Activated effector memory CD4-positive, alpha-beta T cell treated with anti-CD3 and anti-CD28 coated beads, Interleukin-2, amount 50 U/mL, for 16 hours (primary cell): ENCODE data around the gene CERK.
"Not testable (repeated sequence)": the region's sequence is repeated elsewhere in the genome, so short reads cannot be mapped to it uniquely, and the experiment has no call there.

Experiments used
- DNase-seq: peaks from one replicate; pipeline ENCODE4 v3.0.0-alpha.2; 2020

CERK gene

GRCh38 chr22:46748908-46749675 is 11.0 kb upstream of the CERK start:
- DNase-seq: peak; percentile 85

GRCh38 chr22:46748206-46748907 is 10.3 kb upstream of the CERK start:
- no peak for DNase-seq

GRCh38 chr22:46747646-46748045 is 9.6 kb upstream of the CERK start:
- no peak for DNase-seq

- DNase-seq: no peak
These were observed 8.6 kb upstream of the CERK start for GRCh38 chr22:46746620-46747019.

DNA sequence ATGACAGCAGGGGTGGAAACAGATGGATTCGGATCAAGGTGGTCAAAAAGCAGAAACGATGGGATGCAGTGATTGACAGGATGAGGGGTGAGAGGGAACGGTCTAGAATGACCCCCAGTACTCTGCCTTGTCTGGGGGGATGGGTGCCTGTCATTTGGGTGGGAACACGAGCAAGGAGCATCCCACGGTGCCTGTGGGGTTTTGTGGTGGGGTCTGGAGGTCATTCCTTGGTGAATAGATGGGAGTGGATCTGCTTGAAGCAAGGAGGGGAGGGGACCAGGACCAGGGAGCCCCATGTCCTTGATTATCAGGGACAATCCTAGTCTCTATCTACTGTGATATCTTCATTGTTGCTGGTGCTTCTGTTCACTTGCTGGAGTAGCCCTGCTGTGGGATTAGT is 8.1 kb upstream of the CERK start:
- DNase-seq: no peak

DNA sequence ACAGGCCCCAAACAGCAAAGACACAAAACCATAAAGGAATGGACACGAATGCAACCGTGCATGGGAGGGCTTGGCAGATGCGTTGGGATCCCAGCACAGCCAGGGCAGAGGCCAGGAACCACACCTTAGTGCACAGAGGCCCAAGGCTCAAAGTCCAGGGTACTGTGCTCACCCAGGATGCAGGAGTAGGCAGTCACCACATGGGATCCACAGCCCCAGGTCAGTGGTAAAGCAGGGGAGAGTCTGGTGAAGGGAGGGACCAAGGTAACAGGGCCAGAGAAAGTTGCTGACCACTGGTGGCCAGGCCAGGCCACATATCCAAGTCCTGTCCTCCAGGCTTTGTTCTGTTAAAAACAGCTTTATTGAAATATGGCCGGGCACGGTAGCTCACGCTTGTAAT is 6.5 kb upstream of the CERK start:
- no peak for DNase-seq

DNA sequence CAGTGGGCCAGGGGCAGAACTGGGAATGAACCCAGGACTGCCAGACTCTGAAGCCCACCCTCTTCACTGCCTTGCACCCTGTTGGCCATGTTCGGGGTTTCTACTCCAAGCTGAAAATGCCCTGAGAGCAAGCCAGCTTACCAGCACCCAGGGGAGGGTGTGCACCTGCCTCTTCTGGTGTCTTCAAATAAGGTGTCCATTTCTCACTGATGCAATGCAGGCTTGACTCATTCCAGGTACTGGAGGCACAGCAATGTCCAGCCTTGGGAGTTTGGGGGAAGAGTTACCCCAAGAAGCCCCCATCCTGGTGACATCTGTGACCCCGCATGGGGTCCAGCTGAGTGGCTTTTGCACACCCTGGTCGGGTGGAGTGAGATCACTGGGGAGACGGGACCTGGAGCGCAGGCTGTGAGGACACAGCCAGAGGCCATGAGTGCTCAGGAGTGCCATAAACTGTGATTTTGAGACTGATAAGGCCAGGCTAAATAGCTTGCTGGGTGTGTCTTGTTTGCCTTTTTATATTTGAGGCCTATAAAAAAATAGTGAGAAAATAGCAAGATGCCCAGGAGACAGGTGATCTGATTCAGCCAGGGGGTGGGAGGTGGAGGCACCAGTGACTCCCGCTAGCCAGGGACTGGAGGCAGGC is 4.6 kb upstream of the CERK start:
- DNase-seq: no peak

DNA sequence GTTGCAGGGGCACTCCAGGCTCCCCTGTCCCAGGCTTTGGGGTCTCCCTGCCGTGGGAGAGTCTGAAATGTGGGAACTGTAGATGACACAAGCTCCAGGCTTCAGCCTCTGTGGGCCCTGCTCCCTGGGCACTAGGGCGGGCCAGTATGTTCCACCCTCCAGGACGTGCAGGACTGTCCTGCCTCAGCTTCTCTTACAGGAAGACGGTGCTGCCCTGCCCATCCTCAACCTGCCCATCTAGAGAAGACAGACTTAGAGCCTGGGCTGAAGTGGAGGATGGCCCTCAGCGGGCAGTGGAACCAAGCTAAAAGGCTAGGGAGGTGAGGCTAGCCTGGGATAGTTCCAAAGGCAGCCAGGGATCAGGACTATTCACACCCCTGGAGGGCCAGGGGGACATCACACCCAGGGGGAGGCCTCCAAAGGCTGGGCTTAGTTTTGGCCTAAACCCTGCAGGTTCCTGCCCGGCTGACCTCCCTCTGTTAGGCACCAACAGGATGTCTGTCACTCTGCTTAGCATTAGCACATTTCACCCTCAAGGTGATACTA is 4.0 kb upstream of the CERK start:
- no peak for DNase-seq

- no peak for DNase-seq
These were observed 3.1 kb upstream of the CERK start for GRCh38 chr22:46740910-46741780.

DNA sequence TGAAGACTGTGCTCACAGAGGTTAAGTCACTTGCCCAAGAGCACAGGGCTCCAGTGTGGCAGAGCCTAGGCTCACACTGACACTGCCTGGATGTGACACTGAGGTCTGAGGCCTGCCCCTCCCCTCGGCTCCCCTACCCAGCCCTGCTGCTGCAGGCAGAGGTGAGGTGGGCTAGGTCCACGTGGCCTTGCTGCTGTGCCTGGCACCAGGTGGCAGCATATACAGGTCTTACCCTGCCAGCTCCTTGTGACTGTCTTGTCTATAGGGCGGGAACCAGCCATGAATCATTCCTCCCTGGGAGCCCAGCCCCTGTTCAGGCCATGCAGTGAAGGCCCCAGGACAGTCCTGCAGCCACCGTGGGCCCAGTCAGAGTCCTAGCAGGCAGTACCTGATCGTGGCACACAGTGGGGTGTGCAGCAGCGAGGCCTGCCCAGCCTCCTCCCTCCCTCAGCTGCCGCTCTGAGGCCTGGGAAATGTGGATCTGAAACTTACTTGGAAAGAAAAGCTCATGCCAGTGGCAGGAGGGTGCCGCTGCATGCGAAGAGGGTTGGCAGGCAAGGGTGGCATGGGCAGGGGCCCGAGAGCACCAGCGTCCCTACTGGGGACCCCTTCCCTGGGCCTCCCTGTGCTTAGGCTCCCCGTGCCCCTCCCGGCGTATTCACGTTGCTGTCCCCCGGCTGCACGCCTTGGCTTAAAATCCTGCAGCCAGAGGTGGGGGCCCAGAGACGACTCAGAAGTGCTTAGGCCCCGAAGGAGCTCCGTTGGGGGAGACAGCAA is 1.2 kb upstream of the CERK start:
- DNase-seq: no peak

DNA sequence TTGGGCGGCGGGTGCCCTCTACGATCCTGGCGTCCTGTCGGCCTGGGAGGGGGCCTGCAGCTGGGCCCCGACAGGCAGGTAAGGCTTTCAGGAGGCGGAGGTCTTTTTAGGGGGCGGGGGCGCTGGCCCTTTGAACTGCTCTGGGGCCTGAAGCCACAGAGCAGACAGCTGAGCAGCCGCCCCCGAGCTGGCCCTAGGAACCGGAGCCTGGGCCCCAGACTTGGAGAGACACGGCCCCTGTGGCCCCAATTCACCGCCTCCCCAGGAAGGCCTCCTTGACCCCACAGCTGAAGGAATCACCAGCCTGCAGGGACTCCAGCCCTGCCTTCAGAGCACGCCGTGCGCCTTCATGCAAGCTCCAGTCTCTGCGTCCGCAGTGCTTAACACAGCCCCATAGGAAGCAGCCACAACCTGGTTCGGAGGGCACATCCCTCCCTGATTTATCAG is 618 bp upstream of the CERK start:
- DNase-seq: peak; percentile 72

DNA sequence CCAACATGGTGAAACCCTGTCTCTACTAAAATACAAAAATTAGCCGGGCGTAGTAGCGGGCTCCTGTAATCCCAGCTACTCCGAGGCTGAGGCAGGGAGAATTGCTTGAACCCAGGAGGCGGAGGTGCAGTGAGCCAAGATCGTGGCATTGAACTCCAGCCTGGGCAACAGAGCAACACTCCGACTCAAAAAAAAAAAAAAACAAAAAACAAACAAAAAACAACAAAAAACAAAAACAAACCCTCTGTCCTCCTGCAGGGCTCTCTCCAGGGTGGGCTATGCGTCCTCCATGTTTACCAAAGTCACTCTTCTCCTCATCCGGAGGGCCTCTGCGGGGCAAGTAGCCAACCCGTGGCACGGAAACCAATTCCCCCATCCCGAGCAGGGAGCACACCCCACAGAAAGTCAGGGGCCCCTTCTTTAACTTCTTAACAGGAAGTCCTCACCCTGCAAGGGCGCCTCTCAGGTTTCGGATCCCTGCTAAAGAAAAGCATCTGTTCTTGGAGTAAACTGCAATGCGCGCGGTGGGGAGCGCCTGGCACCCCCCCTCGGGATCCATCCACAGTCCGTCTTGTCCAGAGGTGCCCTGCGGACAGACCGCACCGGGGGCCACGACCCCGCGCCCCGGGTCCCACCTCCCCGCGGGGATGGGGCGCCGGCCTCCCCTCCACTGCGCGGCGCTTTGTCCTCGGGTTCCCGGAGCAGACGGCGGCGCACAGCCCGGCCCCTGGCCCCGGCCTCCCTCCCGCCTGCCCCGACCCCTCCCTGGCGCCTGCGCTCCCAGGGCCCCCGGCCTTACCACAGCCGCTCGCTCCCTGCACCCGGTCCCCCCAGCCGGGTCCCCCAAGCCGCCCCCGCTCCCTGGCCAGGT is 712 bp downstream of the CERK start:
- peak; percentile 81 for DNase-seq

- DNase-seq: no peak
These were observed 1.3 kb downstream of the CERK start for GRCh38 chr22:46736705-46737104.

DNA sequence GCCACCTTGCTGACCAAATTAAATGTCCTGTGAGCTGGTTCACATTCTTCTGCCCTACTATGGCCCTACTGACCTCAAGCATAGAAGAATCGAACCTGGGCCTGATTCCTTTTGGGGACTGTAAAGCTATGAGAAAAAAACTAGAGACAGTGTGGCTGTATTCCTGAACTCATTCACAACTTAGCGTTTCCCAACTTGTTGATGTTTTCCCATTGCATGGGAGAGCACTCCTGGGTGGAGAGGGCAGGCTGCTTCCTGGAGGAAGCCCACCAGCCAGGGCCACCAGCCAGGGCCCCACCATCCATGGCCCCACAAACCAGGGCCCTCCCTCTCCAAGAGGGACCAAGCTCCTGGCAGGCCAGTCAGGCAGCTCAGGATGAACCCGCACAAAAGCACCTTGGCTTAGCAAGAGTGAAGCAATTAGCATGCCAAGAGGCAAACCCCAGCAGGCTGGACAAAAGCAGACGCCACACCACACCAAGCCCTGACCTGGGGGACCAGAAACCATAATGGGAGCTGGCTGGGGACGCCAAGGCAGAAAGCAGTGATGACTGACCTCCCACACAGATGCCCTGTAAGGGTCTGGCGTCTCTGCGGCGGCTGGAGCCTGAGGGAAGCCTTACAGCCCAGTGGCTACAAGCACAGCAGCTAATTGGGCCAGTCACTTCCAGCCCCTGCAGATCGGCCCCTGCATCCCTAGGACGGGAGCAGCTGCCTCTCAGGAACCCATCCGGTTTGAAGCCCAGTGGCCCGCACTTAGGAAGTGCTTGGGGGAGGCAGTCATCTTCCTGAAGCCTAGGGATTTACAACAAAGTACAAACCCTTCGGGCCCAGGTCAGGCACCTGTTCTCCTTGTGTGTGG is 2.1 kb downstream of the CERK start:
- no peak for DNase-seq

GRCh38 chr22:46734830-46735453 is 3.1 kb downstream of the CERK start:
- DNase-seq: peak; percentile 89

DNA sequence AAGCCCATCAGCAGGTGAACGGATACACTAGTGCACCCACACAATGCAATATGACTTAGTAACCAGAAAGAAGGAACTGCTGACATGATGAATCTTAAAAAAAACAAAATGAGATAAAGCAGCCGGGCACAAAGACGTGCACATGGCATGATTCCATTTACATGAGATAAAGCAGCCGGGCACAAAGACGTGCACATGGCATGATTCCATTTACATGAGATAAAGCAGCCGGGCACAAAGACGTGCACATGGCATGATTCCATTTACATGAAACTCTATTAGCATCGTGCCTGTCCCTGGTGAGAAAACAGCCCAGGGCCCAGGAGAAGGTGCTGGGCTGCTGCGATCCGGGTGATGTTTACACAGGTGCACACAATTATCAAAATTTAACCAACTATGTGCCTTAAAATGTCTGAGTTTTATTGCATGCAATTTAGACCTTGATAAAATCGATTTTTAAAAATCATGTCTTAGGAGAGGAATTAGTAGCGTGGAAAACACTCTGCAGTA is 3.8 kb downstream of the CERK start:
- not testable (repeated sequence) for DNase-seq

- no peak for DNase-seq
These were observed 5.5 kb downstream of the CERK start for GRCh38 chr22:46732513-46732912.

DNA sequence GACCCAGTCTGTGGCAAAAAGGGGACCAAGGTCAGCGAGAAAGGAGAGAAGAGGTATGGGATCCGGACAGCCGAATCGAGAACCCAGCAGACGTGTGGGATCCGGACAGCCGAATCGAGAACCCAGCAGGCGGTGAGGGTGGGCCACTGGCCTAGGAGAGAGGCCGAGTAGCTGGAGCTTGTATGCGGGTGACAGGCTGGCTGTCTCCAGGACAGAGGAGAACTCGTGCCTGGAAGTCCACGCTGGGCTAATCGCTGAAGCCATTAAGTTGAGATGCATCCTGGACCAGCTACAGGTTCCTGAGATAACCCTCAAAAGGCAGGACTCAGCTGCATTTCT is 6.0 kb downstream of the CERK start:
- no peak for DNase-seq
